Stimulated activated CD4-positive, alpha-beta T cell treated with anti-CD3 and anti-CD28 coated beads, Interleukin-2, amount 100 ng/mL, for 4 hours (primary cell): ENCODE data around the gene SPRN.
"Not testable (repeated sequence)": the region's sequence is repeated elsewhere in the genome, so short reads cannot be mapped to it uniquely, and the experiment has no call there.

Experiments
- DNase-seq: peaks from one replicate; pipeline ENCODE4 v3.0.0-alpha.2; 2020; ENCODE audit warnings: low read depth

Gene SPRN

GRCh38 chr10:133439517-133440461, 15.4 kb upstream of the SPRN start:
- DNase-seq: no peak

- DNase-seq: no peak
These were observed 14.4 kb upstream of the SPRN start for GRCh38 chr10:133438711-133439273.

DNA sequence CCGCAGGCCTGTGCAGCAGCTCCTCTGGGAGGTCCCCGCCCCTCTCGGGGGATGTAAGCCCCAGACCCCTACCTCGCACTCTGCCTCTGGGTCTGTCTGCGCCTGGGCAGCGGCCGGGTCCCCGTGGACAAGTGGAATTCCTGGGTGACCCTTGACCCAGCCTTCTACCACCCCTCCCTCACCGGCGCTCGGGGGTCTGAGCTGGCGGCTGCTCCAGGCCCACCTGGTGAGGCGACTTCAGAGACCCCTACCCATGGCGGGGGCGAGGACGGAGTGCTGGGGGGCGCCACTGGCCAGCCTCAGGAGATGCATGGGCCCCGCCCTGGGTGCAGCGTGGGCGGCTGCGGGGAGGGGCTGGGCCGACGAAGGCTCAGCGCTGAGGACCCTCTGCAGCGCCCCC, 8.4 kb upstream of the SPRN start:
- not testable (repeated sequence) for DNase-seq

GRCh38 chr10:133431888-133432613, 7.6 kb upstream of the SPRN start:
- DNase-seq: not testable (repeated sequence)

- not testable (repeated sequence) for DNase-seq
These were observed 5.1 kb upstream of the SPRN start for GRCh38 chr10:133429571-133429970.

- not testable (repeated sequence) for DNase-seq
These were observed 323 bp downstream of the SPRN start for GRCh38 chr10:133424102-133424501.

- no peak for DNase-seq
These were observed 1.3 kb downstream of the SPRN start for GRCh38 chr10:133422807-133423771.

- no peak for DNase-seq
These were observed 2.1 kb downstream of the SPRN start for GRCh38 chr10:133422223-133422806.

DNA sequence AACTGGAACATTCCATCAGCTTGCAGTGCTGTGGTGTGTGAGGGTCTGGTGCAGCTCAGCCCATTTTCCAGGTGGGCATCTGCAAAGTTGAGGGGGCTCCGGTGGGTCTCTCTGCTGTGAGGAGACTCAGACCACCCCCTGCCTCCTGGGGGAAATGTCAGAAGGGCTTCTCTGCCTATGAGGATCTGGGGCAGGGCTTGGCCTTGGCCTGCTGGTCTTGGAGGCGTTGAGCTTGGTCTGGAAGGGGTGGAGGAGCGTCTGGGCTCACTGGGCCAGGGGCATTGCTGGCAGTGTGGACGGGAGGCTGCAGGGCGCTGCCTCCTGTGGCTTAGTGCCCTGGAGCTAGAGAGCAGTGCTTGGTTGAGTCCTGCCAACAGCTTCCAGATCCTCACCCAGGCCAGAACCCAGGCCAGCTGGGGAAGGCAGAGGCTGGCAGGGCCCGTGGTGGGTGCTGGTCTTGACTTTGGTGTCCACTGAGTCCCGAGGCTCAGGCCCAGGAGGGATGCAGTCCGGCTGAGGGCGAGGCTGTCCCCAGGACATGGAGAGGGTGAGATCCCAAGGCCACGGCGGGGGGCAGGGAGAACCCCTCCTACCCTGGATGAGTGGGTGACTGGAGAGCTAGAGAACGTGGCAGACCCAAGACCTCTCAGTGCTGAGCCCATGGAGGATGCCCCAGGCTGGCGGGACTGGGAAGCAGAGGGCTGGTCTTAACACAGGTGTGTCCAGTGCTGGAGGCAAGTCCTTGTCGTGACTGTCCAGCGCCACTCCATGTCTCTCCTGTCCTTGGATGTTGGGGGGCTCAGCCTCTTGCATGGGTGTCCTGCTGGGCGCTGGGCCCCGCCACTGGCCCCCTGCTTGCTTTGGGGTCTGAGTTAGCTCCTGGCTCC, 2.8 kb downstream of the SPRN start:
- no peak for DNase-seq

DNA sequence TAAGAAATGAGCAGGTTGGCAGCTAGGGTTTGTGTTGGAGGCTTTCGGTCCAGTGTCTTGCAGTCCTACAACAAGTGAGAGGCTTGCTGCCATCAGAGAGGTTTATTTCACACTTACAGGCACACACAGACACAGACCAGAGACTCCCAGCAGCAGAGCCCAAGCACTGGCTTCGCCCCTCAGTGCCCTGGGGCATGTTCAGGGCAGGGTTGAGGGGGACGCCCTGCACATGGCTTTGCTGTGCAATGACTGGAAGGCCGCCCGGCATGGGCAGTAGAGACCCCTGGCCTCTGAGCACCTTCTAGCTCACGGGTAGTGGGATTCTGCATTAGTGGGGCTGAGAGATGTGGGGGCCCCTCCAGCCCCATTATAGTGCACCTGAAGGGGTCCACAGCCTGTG, 3.8 kb downstream of the SPRN start:
- no peak for DNase-seq

DNA sequence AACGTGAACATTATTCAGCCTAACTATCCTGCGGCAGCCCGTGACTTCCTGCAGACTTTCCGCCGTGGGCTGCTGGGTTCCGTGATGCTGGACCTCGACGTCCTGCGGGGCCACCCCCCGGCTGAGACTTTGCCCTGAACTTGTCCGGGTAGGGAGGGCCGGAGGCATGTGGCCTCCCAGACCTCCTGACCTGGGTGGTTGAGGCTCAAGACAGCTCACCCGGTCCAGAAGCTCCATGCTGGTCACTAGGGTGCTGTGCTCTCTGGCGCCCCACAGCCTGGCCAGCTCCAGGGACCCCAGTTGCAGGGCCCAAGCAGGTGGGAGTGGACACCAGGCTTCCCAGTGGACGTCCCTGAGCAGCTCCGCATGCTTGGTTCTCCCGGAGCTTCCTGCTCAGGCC, 4.4 kb downstream of the SPRN start:
- DNase-seq: no peak

DNA sequence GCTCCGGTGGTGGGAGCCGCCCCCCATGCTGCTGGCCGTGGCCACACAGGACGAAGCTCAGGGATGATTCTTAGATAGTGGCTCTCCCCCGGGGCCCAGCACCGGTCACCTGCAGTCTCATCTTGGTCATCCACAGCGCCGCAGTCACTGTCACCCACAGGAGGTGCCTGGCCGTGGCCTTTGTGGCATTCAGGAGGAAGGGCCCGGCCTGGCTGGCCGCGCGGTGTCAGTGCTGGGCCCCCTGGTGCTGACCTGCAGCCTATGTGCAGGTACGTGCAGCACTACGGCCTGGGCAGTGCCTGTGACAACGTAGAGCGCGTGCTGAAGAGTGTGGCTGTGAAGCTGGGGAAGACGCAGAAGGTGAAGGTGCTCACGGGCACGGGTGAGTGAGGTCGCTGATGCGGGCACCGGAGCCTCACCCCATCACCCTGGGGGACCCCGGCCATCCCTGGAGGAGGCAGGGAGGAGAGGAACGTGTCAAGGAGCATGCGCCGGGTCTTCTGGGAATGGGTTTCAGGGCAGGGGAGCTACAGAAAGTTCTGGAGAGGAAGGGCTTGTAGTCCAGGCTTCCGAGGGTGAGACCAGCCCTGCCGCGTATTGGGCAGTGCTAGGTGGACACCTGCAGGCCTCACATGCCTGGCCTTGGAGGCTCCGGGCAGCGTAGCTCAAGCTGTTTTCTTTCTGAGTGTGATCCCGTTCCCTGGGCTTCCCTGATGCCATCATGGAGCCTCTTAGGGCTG, 5.0 kb downstream of the SPRN start:
- no peak for DNase-seq

GRCh38 chr10:133418289-133418993, 6.0 kb downstream of the SPRN start:
- DNase-seq: no peak

GRCh38 chr10:133415752-133416151, 8.7 kb downstream of the SPRN start:
- no peak for DNase-seq

GRCh38 chr10:133414401-133414800, 10.0 kb downstream of the SPRN start:
- DNase-seq: not testable (repeated sequence)

- no peak for DNase-seq
These were observed 12.1 kb downstream of the SPRN start for GRCh38 chr10:133412381-133412711.

DNA sequence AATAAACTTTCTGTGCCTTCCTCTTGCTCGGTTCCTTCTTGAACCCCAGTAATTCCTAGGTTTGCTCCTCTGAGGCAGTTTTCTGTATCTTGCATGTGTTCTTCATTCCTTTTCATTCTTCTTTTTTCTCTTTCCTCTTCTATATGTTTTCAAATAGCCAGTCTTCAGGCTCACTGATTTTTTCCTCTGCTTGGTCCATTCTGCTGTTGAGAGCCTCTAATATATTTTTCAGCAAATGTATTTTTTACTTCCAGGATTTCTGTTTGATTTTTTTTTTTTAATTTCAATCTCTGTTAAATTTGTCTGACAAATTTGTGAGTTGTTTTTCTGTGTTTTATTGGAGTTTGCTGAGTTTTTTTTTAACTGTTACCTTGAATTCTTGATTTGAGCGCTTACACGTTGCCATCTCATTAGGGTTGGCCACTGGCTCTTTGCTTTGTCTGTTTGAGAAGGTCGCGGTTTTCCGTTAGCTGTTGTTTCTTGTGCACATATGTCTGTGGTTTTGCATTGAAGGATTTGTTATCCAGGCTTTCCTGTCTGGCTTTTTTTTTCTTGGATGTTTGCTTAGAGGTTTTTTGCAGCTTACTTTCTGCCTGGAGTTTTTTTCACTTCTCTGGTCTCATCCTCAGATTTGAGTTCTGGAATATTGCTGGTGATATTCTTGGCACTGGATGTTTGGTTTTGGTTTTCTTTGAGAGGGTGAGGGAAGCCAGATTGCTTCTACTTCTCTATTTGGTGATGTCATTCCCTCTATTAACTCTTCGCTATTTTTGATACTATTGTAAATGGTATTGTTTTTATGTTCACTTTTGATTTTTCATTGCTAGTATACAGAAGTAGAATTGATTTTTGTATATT, 12.7 kb downstream of the SPRN start:
- DNase-seq: no peak
